C4-2B (cell line): ENCODE measurements around the gene LCE1E.

Experiments
- CTCF ChIP-seq: fragments of 450-650 bp; conservative IDR thresholded peaks from 2 replicates; pipeline ENCODE4 v1.5.1; 2017; ENCODE audit warnings: mild to moderate bottlenecking
- ZFX ChIP-seq: fragments of 450-650 bp; IDR thresholded peaks from 2 replicates; pipeline ENCODE4 v1.6.1; 2017

GRCh38 chr1:152783095-152783494 is 3.0 kb upstream of the LCE1E start:
- TF ChIP-seq CTCF, result no peak
- no peak for TF ChIP-seq ZFX
